Endodermal cell (in vitro differentiated cells): Measurements from ENCODE around the gene PIWIL4. TPM values are rescaled to one million over a fixed set of nuclear protein-coding genes. Genes with fewer than 3 reads are reported as not detected.

Experiments used
- DNase-seq: peaks from one replicate; pipeline ENCODE4 v3.0.0-alpha.2; 2017
- H3K27ac ChIP-seq: 2 replicates; pipeline ENCODE4 v1.5.1; 2013; ENCODE audit warnings: mild to moderate bottlenecking, low read depth, low read length, moderate library complexity
- H3K27me3 ChIP-seq: 2 replicates; pipeline ENCODE4 v1.6.1; 2013; ENCODE audit warnings: mild to moderate bottlenecking, low read length, moderate library complexity; ENCODE audit not compliant: insufficient read depth, control insufficient read depth, poor library complexity, severe bottlenecking
- H3K36me3 ChIP-seq: 2 replicates; pipeline ENCODE4 v1.7.0; 2013; ENCODE audit warnings: mild to moderate bottlenecking, low read length, moderate library complexity; ENCODE audit not compliant: control insufficient read depth, insufficient read depth
- H3K4me1 ChIP-seq: one replicate; pipeline ENCODE4 v1.7.0; 2013; ENCODE audit warnings: low read length; ENCODE audit not compliant: control insufficient read depth, insufficient read depth
- H3K4me3 ChIP-seq: 2 replicates; pipeline ENCODE4 v1.5.1; 2013; ENCODE audit warnings: mild to moderate bottlenecking, low read length, moderate library complexity
- H3K9ac ChIP-seq: 2 replicates; pipeline ENCODE4 v1.6.1; 2013; ENCODE audit warnings: mild to moderate bottlenecking, low read length, moderate library complexity; ENCODE audit not compliant: poor library complexity, severe bottlenecking; ENCODE audit errors: extremely low read depth
- H3K9me3 ChIP-seq: 2 replicates; pipeline ENCODE4 v1.6.1; 2013; ENCODE audit warnings: mild to moderate bottlenecking, low read length, moderate library complexity; ENCODE audit not compliant: control insufficient read depth
- H3K27ac Mint-ChIP-seq: 2 replicates; pipeline ENCODE4 v1.8.0; 2020; ENCODE audit warnings: mixed read lengths
- H3K27me3 Mint-ChIP-seq: 2 replicates; pipeline ENCODE4 v1.8.0; 2021; ENCODE audit warnings: mild to moderate bottlenecking, mixed read lengths; ENCODE audit not compliant: insufficient read depth
- H3K36me3 Mint-ChIP-seq: 2 replicates; pipeline ENCODE4 v1.8.0; 2020; ENCODE audit warnings: low read depth, mixed read lengths
- H3K4me1 Mint-ChIP-seq: 2 replicates; pipeline ENCODE4 v1.8.0; 2020; ENCODE audit warnings: mixed read lengths
- H3K4me3 Mint-ChIP-seq: 2 replicates; pipeline ENCODE4 v1.8.0; 2020; ENCODE audit warnings: mild to moderate bottlenecking, moderate library complexity, mixed read lengths
- H3K9me3 Mint-ChIP-seq: 2 replicates; pipeline ENCODE4 v1.8.0; 2020; ENCODE audit warnings: mild to moderate bottlenecking, mixed read lengths
- CTCF ChIP-seq: fragments of 200-600 bp; sonication (generic); conservative IDR thresholded peaks from 2 replicates; pipeline ENCODE4 v1.5.0; 2021; ENCODE audit warnings: antibody characterized with exemption, mild to moderate bottlenecking
- WGBS, 2 experiments: methylation state at CpG; one replicate each; pipeline versions ENCODE4 v1.1.5 to v1.1.7; 2013; ENCODE audit warnings: missing lambda C conversion rate in 2 of 2, mixed read lengths in 1 of 2; ENCODE audit not compliant: insufficient coverage in 1 of 2, insufficient read length in 1 of 2; 5-methylcytosine and 5-hydroxymethylcytosine counted together
- total RNA-seq, 2 donors: library from RNA; stranded (reverse); fragmentation: NEBNext Ultra II Directional in 1 of 2; extraction: Animal tissue kit (Norgen Biotek cat#: 25700) in 1 of 2; gene quantifications; 2 replicates in 1 of 2; 3 replicates in 1 of 2; pipeline ENCODE4 v1.2.1, GENCODE V29; 2021

Gene PIWIL4
- total RNA-seq, 2 donors from 2014 or later = 0.24 to 0.82 TPM

DNA sequence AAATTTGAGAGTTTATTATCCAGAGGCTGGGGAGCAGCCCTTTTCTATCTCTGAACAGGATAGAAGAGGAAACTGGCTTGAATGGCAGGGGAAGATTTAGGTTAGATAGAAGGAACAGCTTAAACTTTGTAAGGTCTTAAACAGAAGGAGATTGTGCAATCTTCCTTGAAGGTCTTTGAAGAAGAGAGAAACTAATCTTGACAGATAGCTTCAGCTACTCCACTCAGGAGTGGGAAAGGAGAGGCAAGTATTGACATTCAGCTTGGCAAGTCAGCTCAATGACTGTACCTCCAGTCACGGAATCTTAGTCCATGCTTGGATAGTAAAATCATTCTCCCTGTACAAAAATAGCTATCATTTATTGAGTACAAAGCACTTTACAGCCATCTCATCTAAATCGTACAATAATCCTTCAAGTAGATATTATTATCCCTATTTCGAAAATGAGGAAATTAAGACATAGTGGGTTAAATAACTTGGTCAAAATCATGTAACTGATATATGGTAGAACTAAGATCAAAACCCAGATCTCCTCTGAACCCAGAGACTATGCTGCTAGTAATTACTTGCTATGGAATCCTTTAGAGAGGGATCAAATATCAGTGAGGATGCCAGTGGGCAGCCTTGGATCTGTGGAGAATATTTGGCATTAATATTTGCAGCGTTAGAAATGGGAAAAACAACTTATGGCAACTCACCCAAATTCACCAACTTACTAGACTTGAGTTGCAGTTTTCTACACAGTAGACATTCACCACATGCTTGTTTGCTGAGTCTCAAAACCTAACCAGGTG, 40.3 kb upstream of the PIWIL4 start:
- Mint-ChIP-seq H3K27me3 (peaks cover 28% of the 10 kb centered on the region), H3K36me3 (no peaks in the 10 kb centered on the region), H3K4me1 (no peaks in the 10 kb centered on the region), H3K4me3 (no peak overlapping the region), H3K9me3 (no peaks in the 10 kb centered on the region), H3K27ac (no peak overlapping the region)
- TF ChIP-seq CTCF = no peak
- WGBS, 2 experiments = 89% methylated on average over 3 of the region's 4 CpGs; no CpG with 5 or more reads in 1 of the 2 experiments
- Histone ChIP-seq H3K9me3 (no peaks in the 10 kb centered on the region), H3K4me1 (no peaks in the 10 kb centered on the region), H3K36me3 (no peaks in the 10 kb centered on the region), H3K4me3 (no peak overlapping the region), H3K27me3 (peaks cover 22% of the 10 kb centered on the region), H3K9ac (no peak overlapping the region), H3K27ac (no peak overlapping the region)
- no peak for DNase-seq

DNA sequence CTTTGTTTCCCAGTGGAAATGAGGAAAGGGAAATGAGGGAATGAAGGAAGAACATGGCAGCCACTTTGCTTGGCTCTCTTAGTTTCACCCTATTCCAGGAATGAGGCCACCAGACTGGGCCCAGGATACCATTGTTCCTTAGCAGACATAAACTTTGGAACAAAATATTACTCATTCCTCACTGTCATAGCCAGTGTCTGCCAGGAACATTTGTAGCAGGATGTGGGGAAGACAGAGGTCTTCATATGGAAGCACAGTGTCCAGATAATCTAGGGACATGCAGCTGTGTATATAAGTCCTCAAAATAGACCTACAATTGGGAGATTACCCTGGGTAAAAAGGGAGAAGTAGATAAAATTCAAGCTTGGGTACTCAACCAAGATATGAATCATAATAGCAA, 38.6 kb upstream of the PIWIL4 start:
- DNase-seq = no peak
- Histone ChIP-seq H3K9ac (no peak overlapping the region), H3K9me3 (no peaks in the 10 kb centered on the region), H3K4me1 (no peaks in the 10 kb centered on the region), H3K4me3 (no peak overlapping the region), H3K36me3 (no peaks in the 10 kb centered on the region), H3K27ac (no peak overlapping the region), H3K27me3 (peaks cover 22% of the 10 kb centered on the region)
- Mint-ChIP-seq H3K9me3 (no peaks in the 10 kb centered on the region), H3K36me3 (no peaks in the 10 kb centered on the region), H3K27ac (no peak overlapping the region), H3K4me3 (no peak overlapping the region), H3K27me3 (peaks cover 28% of the 10 kb centered on the region), H3K4me1 (no peaks in the 10 kb centered on the region)
- TF ChIP-seq CTCF = no peak

DNA sequence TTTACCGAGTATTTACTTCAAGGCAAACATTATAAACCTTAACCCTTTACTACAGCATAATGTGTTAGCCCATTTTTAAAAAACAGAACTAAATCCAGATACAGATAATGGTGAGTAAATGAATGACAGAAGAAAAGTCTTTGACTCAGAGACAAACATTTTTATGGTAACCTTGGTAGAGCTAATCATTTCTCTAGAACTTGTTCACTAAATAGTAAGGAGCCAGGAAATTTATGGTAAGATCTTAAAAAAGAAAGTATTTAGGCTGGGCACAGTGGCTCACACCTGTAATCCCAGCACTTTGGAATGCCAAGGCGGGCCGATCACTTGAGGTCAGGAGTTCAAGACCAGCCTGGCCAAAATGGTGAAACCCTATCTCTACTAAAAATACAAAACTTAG, 35.0 kb upstream of the PIWIL4 start:
- no peaks in the 10 kb centered on the region for H3K4me1 Mint-ChIP-seq
- no peak for DNase-seq
- H3K36me3 Mint-ChIP-seq = no peaks in the 10 kb centered on the region

More for the DNA sequence above, 35.0 kb upstream of the PIWIL4 start:
- TF ChIP-seq CTCF = no peak
- no peaks in the 10 kb centered on the region for H3K9me3 Mint-ChIP-seq
- no peak overlapping the region for H3K9ac ChIP-seq
- H3K27ac Mint-ChIP-seq = no peak overlapping the region
- no peak overlapping the region for H3K4me3 ChIP-seq
- no peak overlapping the region for H3K27ac ChIP-seq
- no peaks in the 10 kb centered on the region for H3K4me1 ChIP-seq
- H3K4me3 Mint-ChIP-seq = no peak overlapping the region
- 98 to 100% methylated on average over 1 to 2 of the region's 3 CpGs for WGBS, 2 experiments
- H3K27me3 ChIP-seq = peaks cover 8% of the 10 kb centered on the region
- peaks cover 20% of the 10 kb centered on the region for H3K27me3 Mint-ChIP-seq
- H3K36me3 ChIP-seq = no peaks in the 10 kb centered on the region
- no peaks in the 10 kb centered on the region for H3K9me3 ChIP-seq
